ENCODE measurements around the gene CHRNB1.

The CHRNB1 gene

DNA sequence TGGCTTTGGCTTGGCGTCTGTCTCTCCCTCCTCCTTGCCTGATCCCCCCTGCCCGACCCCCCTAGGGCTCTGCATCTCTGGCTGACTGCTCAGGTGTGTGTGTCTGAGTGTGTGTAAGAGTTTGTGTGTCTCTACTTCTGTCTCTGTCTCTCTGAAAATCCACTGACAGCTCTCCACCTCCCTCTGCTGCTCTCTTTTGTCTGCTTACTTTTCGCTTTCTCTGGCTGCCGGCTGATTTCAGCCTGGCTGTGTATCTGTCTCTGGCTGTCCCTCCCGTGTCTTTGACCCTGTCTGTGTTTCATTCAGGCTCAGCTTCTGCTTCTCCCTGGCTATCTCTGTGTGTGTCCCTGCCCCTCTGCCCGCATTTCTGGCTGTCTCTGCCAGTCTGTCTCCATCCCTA is 28.5 kb upstream of the CHRNB1 start:
- no peak for DNase-seq

DNA sequence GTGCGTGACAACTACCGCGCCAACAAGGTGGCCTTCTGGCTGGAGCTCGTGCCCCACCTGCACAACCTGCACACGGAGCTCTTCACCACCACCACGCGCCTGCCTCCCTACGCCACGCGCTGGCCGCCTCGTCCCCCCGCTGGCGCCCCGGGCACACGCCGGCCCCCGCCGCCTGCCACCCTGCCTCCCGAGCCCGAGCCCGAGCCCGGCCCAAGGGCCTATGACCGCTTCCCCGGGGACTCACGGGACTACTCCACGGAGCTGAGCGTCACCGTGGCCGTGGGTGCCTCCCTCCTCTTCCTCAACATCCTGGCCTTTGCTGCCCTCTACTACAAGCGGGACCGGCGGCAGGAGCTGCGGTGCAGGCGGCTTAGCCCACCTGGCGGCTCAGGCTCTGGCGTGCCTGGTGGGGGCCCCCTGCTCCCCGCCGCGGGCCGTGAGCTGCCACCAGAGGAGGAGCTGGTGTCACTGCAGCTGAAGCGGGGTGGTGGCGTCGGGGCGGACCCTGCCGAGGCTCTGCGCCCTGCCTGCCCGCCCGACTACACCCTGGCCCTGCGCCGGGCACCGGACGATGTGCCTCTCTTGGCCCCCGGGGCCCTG is 27.7 kb upstream of the CHRNB1 start:
- no peak for DNase-seq

DNA sequence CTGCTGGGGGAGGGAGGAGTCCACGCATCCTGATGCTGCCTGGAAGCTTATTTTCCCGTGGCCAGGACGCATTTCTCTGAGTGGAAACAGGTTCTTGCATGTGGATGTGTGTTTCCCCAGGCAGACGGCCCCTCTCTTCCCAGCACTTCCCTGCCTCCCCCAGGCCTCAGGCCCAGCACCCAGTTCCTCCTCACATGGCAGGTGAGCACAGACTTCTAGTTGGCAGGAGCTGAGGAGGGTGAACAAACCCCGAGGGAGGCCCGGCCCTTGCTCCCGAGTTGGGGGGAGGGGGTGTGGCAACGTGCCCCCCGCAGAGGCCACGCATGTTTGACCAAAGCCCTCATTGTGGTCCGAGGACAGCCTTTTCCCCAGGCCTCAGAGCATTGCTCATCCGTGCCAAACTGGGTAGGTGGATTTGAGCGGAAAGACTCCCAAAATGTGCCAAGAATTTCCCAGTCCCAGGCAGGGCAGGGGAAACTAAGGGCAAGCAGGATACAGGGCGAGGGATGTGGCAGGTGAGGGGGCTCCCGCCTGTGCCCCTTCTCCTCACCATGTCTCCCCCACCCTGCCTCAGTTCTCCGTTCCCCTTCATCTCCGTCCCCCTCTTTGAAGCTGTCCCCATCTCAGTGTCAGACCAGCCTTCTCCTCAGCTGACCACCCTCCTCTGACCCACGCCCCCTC is 26.2 kb upstream of the CHRNB1 start:
- no peak for DNase-seq

DNA sequence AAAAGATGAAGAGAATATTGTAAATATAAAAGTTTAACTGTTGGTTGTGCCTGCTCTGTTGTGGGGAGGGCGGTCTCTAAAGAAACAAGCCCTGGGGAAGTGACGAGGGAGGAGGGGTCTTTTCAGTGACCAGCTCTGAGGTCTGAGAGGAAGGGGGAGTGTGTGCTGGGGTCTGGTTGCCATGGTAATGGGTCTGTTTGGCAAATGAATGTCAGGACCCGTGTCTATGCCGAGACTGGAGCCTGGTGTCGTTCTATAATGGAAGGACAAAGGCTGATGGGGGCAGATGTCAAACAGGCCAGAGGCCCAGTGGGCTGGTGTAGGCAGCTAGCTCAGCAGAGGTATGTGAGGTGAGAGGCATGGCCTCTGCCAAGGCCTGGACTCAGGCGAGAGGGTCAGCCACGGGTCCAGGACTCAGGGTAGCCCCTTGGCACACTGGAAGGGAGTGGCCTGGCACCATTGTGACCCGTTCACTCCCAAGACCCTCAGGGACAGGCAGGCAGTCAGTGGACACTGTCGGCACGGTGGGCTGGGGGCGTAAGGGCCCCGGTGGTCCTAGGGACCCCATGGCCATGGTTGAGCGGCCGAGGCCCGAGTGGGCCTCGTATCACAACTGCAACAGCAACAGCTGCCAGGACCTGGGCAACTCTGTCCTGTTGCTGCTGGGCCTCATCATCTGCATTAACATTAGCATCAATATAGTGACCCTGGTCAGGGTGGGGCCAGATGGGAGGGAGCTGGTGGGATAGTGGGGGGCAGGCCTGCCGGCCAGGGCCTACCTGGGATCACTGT is 24.8 kb upstream of the CHRNB1 start, which contains the start of gene SPEM1:
Gene SPEM1 (plus strand): TSS at position 506 of the 792 bp plus-strand sequence. CDS start 61 bp downstream, at position 567.
- no peak for DNase-seq

DNA sequence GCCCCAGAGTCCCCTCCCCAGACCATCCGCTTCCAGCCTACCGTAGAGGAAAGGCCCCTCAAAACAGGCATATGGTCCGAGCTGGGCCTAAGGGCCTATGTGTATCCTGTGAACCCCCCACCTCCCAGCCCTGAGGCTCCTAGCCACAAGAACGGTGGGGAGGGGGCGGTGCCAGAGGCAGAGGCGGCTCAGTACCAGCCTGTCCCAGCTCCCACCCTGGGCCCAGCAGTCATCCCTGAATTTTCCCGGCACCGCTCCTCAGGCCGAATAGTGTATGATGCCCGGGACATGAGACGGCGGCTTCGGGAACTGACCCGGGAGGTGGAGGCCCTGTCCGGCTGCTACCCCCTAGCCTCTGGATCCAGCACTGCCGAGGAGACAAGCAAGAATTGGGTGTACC is 23.7 kb upstream of the CHRNB1 start:
- DNase-seq = no peak

DNA sequence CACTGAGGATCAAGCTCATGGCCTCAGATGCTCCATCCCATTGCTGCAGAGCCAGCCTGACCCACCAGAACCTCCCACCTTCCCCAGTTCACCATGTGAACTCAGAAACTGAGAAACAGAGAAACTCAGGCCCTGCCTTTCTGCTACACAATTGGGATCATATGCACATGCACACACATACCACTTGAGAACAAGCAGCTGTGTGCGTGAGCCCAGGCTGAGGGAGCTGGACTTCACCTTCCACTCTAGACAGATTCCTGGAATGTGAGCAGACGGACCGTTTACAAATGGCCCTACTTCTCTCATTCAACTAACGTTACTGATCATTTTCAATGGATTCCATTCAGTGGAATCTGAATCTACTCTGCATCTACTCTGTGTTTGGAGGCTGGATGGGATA is 21.2 kb upstream of the CHRNB1 start:
- DNase-seq = no peak

DNA sequence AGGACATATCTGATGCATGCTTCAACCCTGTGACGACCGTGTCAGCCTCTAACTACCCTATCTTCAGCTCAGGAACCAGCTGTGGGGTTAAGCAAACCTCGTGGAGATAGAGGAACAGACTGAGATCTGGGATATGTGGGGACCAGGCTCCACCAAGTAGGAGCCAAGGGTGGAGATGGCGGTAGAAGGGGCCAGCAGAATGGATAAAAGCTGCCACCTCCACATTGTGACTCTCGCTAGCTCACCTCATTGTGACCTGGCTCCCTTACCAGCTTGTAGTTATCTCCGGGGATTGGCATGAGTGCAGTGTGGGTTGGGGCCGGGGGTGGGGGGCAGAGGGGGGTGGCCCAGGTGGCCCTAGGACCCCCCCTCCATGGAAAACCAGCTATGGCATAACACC is 19.5 kb upstream of the CHRNB1 start, which contains the start of gene SPEM2:
Gene SPEM2 (plus strand): TSS at position 301 of the 400 bp plus-strand sequence. CDS start 73 bp downstream, at position 374.
- DNase-seq = no peak

DNA sequence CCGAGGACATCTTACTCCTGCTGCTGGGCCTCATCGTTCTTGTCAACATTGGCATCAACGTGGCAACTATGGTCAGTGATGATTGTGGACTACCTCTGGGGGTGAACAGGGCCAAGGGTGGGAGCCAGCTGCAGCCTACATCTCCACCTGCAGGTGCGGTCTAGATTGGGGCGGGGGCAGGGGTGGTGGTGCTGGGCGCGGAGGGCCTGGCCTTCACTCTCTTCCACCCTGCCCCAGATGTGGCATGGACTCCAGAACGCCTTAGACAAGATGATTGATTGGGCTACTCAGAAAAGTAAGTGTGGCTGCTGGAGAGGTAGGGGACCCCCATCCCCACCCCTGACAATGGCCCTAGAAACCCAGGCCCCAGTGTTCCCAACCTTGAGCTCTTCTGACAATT is 19.1 kb upstream of the CHRNB1 start:
- no peak for DNase-seq

DNA sequence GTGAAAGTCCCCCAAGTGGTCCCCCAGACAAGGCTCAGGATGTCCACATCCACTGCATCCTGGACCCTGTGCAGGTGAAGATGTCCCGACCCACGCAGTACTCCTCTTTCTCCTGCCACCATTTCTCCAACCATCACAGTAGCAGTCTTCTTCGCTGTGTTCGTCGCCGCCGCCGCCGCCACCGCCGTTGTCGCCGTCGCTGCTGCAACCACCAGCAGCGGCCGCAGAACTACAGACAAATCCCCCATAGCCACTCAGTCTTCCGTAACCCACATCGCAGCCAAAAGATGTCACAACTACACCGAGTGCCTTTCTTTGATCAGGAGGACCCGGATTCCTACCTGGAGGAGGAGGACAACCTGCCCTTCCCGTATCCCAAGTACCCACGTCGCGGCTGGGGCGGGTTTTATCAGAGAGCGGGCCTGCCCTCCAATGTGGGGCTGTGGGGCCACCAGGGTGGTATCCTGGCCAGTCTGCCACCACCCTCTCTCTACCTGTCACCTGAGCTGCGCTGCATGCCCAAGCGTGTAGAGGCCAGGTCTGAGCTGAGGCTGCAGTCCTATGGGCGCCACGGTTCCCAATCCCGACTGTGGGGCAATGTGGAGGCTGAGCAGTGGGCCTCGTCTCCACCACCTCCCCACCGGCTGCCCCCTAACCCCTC is 18.5 kb upstream of the CHRNB1 start:
- DNase-seq = no peak

DNA sequence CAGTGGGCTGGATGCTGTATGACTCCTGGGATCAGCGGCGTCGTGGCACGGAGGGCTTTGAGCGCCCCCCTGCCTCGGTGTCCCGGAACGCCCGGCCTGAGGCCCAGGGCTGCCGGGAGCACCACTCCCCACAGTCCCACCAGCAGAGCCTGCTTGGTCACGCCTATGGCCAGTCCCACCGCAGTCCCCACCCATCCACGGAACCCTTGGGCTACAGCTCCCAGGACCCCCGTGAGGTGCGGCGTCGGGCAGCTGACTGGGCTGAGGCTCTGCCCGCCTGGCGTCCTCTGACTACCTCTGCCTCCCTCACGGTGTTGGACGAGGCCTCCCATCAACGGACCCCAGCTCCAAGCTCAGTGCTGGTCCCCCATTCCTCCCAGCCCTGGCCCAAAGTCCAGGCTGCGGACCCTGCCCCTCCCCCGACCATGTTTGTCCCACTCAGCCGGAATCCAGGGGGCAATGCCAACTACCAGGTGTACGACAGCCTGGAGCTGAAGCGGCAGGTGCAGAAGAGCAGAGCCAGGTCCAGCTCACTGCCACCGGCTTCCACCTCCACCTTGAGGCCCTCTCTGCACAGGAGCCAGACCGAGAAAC is 17.9 kb upstream of the CHRNB1 start:
- DNase-seq = no peak

DNA sequence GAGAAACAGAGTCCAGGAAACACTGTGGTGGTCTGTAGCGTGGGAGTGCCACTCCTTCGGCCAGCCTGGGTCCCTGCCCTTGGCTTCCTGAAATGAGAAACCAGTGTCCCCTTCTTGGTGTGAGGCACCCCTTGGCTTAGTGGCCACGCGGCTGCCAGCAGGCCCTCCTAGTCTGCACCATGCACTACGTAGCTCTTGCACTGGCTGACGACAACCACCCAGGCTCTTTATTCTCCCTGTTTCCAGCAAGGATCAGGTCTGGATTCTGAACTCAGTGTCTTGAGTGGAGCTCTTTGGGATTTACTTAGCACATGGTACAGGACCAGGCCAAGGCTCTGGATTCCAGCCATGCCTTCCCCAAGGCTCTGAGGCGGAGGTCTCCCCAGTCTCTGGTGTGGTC is 17.3 kb upstream of the CHRNB1 start:
- DNase-seq = no peak

DNA sequence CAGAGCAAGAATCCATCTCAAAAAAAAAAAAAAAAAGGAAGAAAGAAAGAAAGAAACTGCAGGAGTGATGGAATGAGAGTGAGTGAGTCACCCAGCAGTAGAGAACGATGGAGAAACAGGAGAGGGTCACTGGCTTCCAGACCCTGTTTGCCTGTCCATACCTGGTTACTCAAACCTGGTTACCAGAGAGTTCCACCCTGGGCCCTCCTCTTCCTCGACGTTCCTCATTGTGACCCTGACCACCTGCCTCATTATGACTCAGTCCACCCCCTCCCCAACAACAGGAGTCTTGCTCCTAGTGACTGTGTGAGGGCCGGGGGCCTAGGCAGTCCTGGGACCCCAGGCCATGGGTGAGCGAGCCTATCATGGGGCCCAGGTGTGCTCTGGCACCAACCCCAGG is 16.3 kb upstream of the CHRNB1 start, which contains the start of gene SPEM3:
Gene SPEM3 (plus strand): TSS at position 301 of the 400 bp plus-strand sequence. CDS start 46 bp downstream, at position 347.
- no peak for DNase-seq

DNA sequence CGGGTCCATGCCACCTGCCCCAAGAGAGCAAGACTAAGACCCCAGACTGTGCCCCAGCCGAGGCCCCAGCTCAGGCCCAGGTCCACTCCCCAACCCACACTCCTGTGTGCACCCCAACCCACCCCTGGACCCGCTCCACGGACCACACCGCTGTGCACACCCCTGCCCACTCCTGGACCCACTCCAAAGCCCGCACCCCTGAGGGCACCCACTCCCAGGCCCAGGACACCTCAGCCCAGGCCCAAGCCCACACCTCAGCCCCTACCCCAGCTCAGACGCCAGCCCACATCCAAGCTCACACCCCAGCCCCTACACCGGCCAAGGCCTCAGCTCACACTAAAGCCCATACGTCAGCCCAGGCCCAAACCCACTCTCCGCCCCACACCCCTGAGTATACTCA is 15.1 kb upstream of the CHRNB1 start:
- DNase-seq = no peak

DNA sequence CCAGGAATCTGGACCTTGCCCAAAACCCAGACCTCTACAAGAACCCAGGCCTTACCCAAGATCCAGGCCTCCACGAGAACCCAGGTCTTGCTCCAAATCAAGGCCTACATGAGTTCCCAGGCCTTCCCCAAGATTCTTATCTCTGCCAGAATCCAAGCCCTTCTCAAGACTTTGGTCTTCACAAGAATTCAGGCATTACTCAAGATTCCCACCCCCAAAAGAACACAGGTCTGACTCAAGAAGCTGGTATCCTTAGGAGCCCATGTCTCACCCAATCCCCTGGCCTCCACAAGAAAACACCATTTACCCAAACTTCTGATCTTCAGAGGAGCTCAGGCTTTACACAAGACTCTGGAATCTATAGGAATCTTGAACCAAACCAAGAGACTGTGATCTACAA is 13.6 kb upstream of the CHRNB1 start:
- DNase-seq = no peak

DNA sequence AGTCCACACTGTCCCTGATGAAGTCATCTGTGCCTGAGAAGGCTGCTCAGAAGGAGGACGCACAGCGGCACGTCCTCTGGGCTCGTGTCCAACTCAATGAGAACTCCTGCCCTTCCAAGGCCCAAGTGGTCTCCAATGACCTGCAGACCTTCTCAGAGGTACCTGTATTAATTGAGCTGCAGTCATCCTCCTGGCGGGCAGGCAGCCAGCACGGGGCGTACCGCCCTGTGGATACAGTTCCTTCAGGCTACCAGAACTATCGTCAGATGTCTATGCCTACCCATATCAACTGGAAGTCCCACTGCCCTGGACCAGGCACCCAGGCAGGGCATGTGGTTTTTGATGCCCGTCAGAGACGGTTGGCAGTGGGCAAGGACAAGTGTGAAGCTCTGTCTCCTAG is 12.6 kb upstream of the CHRNB1 start:
- no peak for DNase-seq

DNA sequence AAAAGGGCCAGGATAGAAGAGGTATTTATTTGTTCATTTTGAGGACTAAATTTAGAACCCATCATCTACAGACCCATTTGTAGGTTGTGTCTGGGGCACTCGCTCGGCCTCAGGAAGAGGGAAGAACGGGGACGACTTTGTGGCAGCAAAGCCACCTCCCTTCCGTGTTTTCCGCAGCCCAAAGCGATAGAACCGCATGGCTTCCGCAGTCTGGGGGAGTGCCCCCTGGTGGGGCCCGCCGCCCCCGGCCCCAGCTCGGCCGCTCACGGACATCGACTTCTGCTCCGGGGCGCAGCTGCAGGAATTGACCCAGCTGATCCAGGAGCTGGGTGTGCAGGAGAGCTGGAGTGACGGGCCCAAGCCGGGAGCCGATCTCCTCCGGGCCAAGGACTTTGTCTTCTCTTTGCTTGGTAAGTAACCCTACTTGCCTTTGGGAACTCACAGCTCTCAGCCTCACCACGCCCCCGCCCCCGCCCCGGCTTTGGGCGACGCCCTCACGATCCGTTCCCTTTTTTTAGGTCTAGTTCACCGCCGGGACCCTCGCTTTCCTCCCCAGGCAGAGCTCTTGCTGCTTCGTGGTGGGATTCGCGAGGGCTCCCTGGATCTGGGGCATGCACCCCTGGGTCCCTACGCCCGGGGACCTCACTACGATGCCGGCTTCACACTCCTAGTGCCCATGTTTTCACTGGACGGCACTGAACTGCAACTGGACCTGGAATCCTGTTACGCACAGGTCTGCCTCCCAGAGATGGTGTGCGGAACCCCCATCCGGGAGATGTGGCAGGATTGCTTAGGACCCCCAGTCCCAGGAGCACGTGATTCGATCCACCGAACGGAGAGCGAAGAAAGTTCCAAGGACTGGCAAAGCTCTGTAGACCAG is 8.9 kb upstream of the CHRNB1 start:
- DNase-seq = peak; percentile 71

DNA sequence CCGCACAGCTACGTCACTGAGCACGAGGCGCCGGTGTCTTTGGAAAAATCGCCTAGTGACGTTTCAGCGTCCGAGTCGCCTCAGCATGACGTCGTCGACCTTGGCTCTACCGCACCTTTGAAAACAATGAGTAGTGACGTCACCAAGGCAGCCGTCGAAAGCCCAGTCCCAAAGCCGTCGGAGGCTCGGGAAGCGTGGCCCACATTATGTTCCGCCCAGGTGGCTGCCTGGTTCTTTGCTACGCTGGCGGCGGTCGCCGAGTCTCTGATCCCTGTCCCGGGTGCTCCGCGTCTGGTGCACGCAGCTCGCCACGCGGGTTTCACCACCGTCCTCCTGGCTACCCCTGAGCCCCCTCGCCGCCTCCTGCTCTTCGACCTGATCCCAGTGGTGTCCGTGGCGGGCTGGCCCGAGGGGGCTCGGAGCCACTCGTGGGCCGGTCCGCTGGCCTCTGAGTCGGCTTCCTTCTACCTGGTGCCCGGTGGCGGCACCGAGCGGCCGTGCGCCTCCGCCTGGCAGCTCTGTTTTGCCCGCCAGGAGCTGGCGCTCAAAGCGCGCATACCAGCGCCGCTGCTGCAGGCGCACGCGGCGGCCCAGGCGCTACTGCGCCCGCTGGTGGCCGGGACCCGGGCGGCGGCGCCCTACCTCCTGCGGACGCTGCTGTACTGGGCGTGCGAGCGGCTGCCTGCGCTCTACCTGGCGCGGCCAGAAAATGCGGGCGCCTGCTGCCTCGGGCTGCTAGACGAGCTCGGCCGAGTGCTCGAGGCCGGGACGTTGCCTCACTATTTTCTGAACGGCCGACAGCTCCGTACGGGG is 8.1 kb upstream of the CHRNB1 start:
- DNase-seq = peak; percentile 87

DNA sequence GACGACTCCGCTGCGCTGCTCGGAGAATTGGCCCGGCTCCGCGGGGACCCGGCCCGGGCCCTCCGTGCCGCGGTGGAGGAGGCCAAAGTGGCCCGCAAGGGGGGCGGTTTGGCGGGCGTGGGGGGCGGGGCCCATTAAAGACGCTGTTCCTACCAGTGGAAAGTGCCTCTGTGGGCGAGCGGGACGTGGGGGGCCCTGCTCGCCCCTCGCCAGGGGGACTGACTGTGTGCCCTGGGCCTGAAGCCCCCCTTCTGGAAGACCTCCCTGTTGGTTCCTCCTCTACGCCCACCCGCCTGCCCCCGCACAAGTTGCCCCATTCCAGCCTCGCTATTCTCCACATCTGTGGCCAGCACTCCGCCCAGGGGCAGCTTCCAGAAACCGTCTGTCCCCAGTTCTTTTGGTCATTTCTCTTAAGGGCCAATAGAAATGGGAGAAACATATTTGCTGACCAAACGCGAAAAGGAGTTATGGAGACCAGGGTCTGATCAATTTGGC is 7.4 kb upstream of the CHRNB1 start:
- DNase-seq = no peak

DNA sequence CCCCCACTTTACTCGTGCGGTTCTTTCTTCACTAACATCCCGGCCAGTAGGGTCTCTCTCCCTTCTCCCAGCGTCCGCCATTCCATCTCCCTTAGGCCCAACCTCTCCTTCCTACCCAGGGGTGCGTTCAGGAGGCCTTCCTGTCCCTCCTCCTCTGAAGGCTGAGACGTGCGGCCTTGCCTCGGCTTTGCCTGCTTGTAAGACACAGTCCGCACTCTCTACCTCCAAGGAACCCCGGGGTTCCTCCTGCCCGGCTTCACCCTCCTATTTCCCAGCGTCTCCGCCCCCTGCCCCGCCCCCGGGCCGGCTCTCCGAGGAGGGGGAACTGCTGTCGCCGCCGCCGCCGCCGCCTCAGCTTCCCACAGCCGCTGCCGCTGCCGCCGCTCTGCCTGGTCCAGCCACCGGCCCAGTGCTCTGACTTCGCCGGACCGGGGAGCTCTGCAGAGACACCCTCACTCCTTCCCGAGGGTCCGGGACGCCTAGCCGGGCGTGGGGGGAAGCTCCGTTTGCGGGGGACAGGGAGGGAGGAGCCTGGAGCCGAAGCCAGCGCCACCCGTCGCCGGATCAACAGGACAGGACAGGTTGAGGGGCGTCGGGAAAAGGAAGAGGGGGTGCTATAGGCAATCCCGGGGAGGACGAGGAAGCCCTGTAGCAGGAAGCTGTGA is 6.8 kb upstream of the CHRNB1 start:
- DNase-seq = peak; percentile 83

Measured in stimulated activated CD4-positive, alpha-beta T cell treated with anti-CD3 and anti-CD28 coated beads, Interleukin-15, amount 100 ng/mL, for 24 hours (primary cell).